Fibroblast of mammary gland (primary cell): Measurements from ENCODE around the gene HLF.

Experiments
- DNase-seq: peaks from one replicate; pipeline ENCODE4 v3.0.0-alpha.2; 2010; ENCODE audit warnings: low read depth
- H3K4me3 ChIP-seq: 2 replicates; pipeline ENCODE4 v1.5.1; 2011; ENCODE audit warnings: low read depth, mild to moderate bottlenecking, low read length, moderate library complexity; ENCODE audit not compliant: control insufficient read depth
- CTCF ChIP-seq: conservative IDR thresholded peaks from 2 replicates; pipeline ENCODE4 v1.5.1; 2011; ENCODE audit warnings: low read depth, low read length, inconsistent platforms; ENCODE audit not compliant: control insufficient read depth, insufficient read depth

HLF gene

GRCh38 chr17:55267777-55268648 lies 3.3 kb downstream of the HLF start:
- no peak for TF ChIP-seq CTCF
- no peak for DNase-seq
- no peak overlapping the region for H3K4me3 ChIP-seq

GRCh38 chr17:55268649-55269480 lies 4.1 kb downstream of the HLF start:
- TF ChIP-seq CTCF: no peak

GRCh38 chr17:55269894-55270293 lies 5.1 kb downstream of the HLF start:
- TF ChIP-seq CTCF: no peak
- no peak for DNase-seq
- no peak overlapping the region for H3K4me3 ChIP-seq

More at GRCh38 chr17:55268649-55269480, 4.1 kb downstream of the HLF start:
- H3K4me3 ChIP-seq: no peak overlapping the region
- no peak for DNase-seq

GRCh38 chr17:55271223-55271571 lies 6.4 kb downstream of the HLF start:
- no peak for TF ChIP-seq CTCF
- no peak overlapping the region for H3K4me3 ChIP-seq
- DNase-seq: no peak

GRCh38 chr17:55271958-55272710 lies 7.4 kb downstream of the HLF start:
- TF ChIP-seq CTCF: no peak
- DNase-seq: no peak
- H3K4me3 ChIP-seq: no peak overlapping the region
